AG08396 (cell line): ENCODE data around the gene DUS1L.

ENCODE experiments used
- DNase-seq: peaks from one replicate; pipeline ENCODE4 v3.0.0; 2012; ENCODE audit warnings: low spot score, mixed read lengths

DUS1L gene

DNA sequence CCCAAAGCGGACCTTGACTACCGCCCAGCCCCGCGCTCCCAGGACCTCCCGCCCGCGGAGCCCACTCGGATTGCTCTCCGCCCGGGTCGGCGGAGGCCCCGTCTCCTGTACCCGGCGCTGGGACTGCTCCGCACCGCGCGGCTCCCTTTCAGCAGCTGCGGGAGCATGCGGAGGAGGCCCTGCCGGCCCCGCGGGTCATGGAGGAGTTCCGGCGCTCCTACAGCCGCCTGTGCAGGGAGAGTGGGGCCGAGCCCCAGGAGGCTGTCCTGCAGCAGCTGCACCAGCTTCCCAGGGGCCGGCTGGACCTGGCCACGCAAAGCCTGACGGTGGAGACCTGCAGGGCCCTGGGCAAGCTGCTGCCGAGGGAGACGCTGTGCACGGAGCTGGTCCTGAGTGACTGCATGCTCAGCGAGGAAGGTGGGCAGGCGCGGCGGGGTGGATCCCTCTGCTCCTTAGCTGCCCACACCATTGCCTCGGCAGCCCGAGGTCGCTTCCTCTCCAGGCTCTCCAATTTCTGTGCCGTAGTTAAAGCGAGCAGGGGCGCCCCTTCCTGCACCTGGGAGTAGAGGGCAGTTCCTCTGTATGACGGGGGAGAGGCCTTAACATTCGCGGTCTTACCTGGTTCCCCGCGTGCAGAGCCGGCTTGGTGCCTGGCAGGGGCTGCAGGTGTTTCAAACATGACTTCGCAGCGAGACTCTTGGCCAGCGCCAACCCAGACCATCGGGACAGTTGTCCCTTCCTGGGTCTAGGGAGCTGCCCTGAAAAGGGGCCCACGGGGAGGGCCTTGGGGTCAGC lies 42.0 kb downstream of the DUS1L start:
- peak; percentile 66 for DNase-seq

- peak; percentile 100 for DNase-seq
Observed at GRCh38 chr17:82022981-82023446, 42.6 kb downstream of the DUS1L start, which contains the start of gene LRRC45. Gene LRRC45 (plus strand): TSS chr17:82023305. CDS start chr17:82023644, 339 bp downstream.

DNA sequence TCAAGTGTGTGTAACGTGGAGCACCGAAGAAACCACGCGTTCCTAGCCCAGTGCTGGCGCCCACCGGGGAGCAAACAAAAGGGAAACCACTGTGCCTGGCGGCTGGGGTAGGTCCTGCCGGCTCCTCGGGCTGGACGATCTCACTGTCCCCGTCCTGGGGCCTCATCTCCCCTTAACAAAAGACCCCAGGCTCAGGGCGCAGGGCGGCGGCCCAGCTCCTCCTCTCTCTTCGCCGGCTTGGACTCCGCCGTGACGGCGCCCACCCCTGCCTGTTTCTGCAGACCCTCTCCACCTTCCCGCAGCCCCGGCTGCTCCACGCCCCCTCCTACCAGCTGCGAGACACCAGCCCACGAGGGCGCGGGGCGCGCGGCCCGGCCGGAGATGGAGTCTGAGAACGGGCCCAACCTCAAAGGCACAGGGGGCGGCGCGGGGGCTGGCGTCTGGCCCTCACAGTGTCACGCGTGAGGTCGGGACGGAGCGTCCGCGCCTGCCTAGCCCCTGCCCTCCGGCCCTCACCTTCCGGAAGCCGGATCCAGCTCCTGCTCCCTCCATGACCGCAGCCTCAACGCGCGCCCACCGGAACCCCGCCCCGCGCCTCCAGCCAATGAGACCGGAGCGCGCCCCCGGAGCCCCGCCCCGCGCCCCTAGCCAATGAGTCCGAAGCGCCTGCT lies 43.2 kb downstream of the DUS1L start, which contains the start of gene CENPX:
TSS of gene CENPX (minus strand) at position 569 of the 671 bp plus-strand sequence. CDS start at position 552, 17 bp downstream.
- DNase-seq: no peak

GRCh38 chr17:82021900-82022309 lies 43.7 kb downstream of the DUS1L start:
- no peak for DNase-seq

DNA sequence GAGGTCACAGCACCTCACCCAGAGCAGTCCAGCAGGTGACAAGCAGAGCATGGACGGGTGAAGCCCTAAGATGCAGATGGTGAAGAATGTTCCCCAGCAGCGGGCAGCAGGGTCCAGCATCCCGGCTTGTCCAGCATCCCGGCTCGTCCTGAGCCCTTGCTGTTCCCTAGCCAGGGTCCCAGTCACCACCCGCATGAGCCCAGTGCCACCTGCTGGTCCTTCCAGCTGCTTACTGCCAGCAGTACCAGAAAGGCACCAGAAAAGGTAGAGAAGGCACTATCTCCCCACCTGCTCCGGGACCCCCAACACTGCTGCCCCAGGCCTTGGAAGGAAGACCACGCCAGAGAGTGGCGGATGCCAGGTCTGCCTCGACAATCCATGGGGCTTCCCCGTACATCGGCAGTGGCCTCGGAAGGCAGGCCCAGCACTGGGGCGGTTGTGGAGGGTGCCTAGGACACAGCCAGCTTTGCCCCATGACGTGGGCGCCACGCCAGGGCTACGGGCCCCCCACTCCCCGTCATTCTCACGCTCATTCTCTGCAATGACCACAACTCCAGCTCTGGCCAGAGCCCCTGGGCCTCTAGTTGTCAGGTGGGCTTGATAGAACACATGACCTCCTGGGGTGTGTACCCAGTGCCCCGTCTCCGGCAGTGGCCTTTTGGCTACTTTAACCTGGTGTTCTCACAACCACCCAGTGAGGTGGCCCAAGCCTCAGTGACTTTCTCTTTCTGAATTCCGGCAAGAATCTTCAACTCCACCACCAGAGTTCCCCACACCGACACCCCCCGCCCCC lies 44.3 kb downstream of the DUS1L start:
- DNase-seq: peak; percentile 85

DNA sequence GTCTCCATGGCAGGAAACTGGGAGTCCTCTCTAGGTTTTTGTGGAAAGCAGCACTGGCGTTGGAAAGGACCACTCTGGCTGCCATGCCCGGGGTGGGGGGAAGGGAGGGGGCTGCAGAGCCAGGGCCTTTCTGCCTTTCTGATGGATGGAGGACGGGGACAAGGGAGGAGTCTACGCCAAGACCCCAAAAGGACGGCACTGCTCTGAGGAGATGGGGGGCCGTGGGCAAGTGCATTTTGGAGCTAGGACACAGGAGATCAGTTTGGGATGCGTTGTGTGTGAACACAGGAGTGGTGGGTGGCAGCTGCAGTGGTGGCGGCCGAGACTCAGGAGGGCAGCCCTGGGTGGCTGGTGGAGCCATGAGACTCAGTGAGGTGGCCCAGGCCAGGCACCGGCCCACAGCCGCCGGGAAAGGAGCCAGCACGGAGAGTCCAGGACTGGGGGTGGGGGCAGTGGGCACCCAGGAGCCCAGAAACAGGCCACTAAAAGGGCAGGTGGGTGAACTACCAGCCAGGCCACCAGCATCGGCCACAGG lies 45.0 kb downstream of the DUS1L start:
- DNase-seq: no peak

GRCh38 chr17:82019690-82020571 lies 45.7 kb downstream of the DUS1L start:
- peak; percentile 72 for DNase-seq

GRCh38 chr17:82018989-82019689 lies 46.5 kb downstream of the DUS1L start:
- DNase-seq: no peak

DNA sequence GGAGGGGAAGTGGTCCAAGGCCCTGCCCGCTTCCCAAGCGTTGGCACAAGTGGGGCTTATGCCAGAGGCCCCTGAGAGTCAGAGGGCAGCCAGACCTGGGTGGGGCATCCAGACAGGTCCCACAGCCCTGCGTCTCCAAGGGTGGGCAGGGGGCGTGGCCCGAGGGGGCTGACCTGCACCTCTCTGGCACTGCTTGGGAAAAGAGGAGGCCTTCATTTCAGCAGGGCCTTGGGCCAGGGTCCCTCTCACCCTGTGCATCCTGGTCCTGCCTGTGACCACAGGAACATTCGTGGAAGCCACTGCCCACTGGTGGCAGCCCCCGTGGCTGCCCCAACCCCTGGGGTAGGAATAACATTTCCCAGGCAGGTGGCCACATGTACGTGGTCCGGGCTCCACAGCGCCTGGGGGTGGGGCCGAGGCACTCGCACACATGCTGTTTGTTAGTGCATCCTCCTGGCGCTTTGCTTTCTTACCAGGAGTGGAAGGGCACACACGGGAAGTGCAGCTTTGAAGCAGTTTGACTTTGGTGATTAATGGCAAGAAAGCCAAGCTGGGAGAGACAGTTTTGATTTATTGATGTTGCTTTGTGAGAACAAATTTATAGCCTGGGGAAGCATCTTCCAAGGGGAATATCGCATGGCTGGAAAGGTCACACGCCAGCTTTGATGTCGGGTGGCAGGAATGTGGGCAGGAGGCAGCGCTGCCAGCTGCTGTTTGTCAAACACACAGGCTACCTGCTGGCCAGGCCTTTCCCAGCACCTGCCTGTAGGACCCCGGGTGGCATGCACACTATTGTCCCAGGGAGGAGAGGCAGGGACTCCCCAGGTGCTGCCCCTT lies 47.2 kb downstream of the DUS1L start:
- DNase-seq: no peak

DNA sequence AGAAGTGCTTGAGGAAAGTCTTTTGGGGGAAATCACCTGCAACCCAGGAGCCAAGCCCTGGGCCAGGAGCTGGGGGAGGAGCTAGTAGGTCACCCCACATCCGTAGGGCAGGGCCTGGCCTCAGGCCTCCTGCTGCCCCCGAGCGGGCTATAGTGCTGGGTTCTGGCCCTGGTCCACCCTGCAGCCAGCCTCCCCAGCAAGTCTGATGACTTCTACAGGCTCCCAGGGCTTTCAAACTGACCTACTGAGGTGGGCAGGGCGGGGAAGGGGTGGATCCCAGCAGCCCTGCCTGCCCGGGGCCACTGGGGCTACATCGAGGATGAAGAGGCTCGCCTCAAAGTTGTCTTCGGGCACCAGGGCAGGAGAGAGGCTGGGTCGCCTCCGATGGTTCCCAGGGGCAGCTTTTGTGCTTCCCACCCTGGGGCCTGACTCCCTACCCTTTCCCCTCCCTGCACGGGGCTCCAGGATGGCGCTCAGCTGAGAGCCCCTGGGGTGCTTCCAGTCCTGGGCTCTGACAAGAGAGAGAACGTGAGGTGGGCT lies 47.9 kb downstream of the DUS1L start:
- DNase-seq: no peak

GRCh38 chr17:82016875-82017459 lies 48.6 kb downstream of the DUS1L start:
- no peak for DNase-seq

GRCh38 chr17:82016061-82016874 lies 49.3 kb downstream of the DUS1L start:
- no peak for DNase-seq

GRCh38 chr17:82015311-82015971 lies 50.2 kb downstream of the DUS1L start:
- no peak for DNase-seq

GRCh38 chr17:82014971-82015310 lies 50.7 kb downstream of the DUS1L start:
- DNase-seq: no peak

DNA sequence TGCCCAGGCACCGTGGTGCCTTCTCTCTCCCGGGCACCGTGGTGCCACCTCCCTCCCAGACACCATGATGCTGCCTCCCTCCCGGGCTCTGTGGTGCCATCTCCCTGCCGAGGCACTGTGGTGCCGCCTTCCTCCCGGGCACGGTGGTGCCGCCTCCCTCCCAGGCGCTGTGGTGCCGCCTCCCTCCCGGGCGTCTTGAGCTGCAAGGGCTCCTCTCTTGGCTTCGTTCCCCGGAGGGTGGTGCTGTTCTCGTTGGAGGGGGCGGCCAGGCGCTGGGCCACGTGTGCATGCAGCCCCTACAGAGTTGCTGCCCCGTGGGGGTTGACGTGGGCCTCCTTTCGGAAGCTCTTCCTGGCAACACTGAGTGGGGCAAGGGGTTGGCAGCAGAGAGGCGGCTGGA lies 51.2 kb downstream of the DUS1L start:
- DNase-seq: no peak

GRCh38 chr17:82013772-82014321 lies 51.8 kb downstream of the DUS1L start:
- no peak for DNase-seq

GRCh38 chr17:82013341-82013740 lies 52.3 kb downstream of the DUS1L start:
- DNase-seq: peak; percentile 75
